K562 (cell line): ENCODE data around the gene LAMTOR5. TPM values are rescaled to one million over a fixed set of nuclear protein-coding genes. Genes with fewer than 3 reads are reported as not detected.

ENCODE experiments used
- ELK3 ChIP-seq: fragments of 450-650 bp; formaldehyde crosslinking; IDR thresholded peaks from 2 replicates; pipeline ENCODE4 v1.4.0; 2020; ENCODE audit warnings: mild to moderate bottlenecking
- NCOA2 ChIP-seq, 2 experiments: fragments of 450-650 bp; IDR thresholded peaks; 2 replicates each; pipeline ENCODE4 v1.6.1; 2018; ENCODE audit warnings: mild to moderate bottlenecking in 2 of 2, moderate library complexity in 1 of 2; ENCODE audit not compliant: partially characterized antibody in 2 of 2
- NKRF ChIP-seq: fragments of 450-650 bp; IDR thresholded peaks from 2 replicates; pipeline ENCODE4 v1.6.1; 2016; ENCODE audit warnings: borderline replicate concordance
- RFX5 ChIP-seq: IDR thresholded peaks from 2 replicates; pipeline ENCODE4 v1.6.1; 2011; ENCODE audit warnings: low read depth, mild to moderate bottlenecking, improper control_type of control experiment, low read length
- SP1 ChIP-seq: sonication (generic); formaldehyde crosslinking; IDR thresholded peaks from 2 replicates; pipeline ENCODE4 v1.8.1; 2022; ENCODE audit warnings: mild to moderate bottlenecking, missing genetic modification reagents
- SRSF3 ChIP-seq: fragments of 200-400 bp; formaldehyde crosslinking; IDR thresholded peaks from 2 replicates; pipeline ENCODE4 v1.6.1; 2016; ENCODE audit warnings: mild to moderate bottlenecking, low read length, moderate library complexity; ENCODE audit not compliant: insufficient read depth
- ZBED1 ChIP-seq: IDR thresholded peaks from 2 replicates; pipeline ENCODE4 v1.6.1; 2014
- polyA plus RNA-seq, 8 experiments: library from polyadenylated mRNA; depleted of rRNA in 4 of 8; stranded (reverse) in 5 of 8; unstranded in 3 of 8; fragments of >200 nt; fragmentation: Nextera tagmentation in 2 of 8; fragmentation: Illumina TruSeq in 1 of 8; extraction: Ambion mirVana in 2 of 8; extraction: Trizol in 1 of 8; gene quantifications; 2 replicates each; pipeline versions ENCODE4 v1.2.1 to v1.2.3, GENCODE V29; 2011 to 2014; ENCODE audit warnings: inconsistent platforms in 1 of 8, missing spikeins in 1 of 8
- total RNA-seq, 7 experiments: library from RNA; depleted of rRNA in 6 of 7; stranded (reverse); fragments of >200 nt in 6 of 7; fragmentation: Illumina TruSeq in 2 of 7; extraction: Trizol in 2 of 7; gene quantifications; 2 replicates each; pipeline versions ENCODE4 v1.2.1 to v1.2.3, GENCODE V29; 2011 to 2021; ENCODE audit warnings: low replicate concordance in 1 of 7

The LAMTOR5 gene
- total and polyA plus RNA-seq, 9 of the 15 experiments (the other 6 are each of a cell fraction or from before 2014, with no cell fraction given), result 118 to 712 (median 241) TPM

GRCh38 chr1:110384581-110385321 lies 22.7 kb downstream of the LAMTOR5 start (continued):
- TF ChIP-seq ELK3 (CRISPR knock-in tag) (no peak), RFX5 (no peak), SP1 (CRISPR knock-in tag) (no peak), ZBED1 (no peak), NKRF (no peak), NCOA2 (IDR thresholded peaks at IDR 0.05; ENCODE audit: partially characterized antibody in 2 of 2) (no peak), SRSF3 (no peak)
